ENCODE measurements around the gene KCNJ11. TPM values are rescaled to one million over a fixed set of nuclear protein-coding genes. Genes with fewer than 3 reads are reported as not detected.
A peak's percentile ranks its signal among the peaks of the same experiment; 100 is the strongest.

Gene KCNJ11
- total and polyA plus RNA-seq, 2 of the 13 experiments (the other 11 are each of a cell fraction or from before 2014, with no cell fraction given): 0.38 to 1.6 TPM

GRCh38 chr11:17351510-17352176 is 36.8 kb downstream of the KCNJ11 start, which contains the start of gene NCR3LG1 (continued):
- TF ChIP-seq FOXA1 (IDR thresholded peaks at IDR 0.05): no peak
- TF ChIP-seq FOXA1 (CRISPR knock-in tag; IDR thresholded peaks at IDR 0.05): no peak
- no peak for TF ChIP-seq ATM (IDR thresholded peaks at IDR 0.05; ENCODE audit: borderline replicate concordance)
- peak; percentile 62; the same call in 1 of the 2 replicates for TF ChIP-seq ATF7-NPFF (CRISPR knock-in tag; IDR thresholded peaks at IDR 0.05; ENCODE audit: low read depth)
- TF ChIP-seq DR1 (CRISPR knock-in tag; IDR thresholded peaks at IDR 0.05): peak; percentile 44; the same call in 1 of the 2 replicates
- TF ChIP-seq, protein P1, sequence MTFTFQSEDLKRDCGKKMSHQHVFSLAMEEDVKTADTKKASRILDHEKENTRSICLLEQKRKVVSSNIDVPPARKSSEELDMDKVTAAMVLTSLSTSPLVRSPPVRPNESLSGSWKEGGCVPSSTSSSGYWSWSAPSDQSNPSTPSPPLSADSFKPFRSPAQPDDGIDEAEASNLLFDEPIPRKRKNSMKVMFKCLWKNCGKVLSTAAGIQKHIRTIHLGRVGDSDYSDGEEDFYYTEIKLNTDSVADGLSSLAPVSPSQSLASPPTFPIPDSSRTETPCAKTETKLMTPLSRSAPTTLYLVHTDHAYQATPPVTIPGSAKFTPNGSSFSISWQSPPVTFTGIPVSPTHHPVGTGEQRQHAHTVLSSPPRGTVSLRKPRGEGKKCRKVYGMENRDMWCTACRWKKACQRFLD (CRISPR knock-in tag; IDR thresholded peaks at IDR 0.05; ENCODE audit: borderline replicate concordance): peak; percentile 64; the same call in 1 of the 2 replicates
- 0 out of 2 replicates have a peak, but pooled peaks have one; percentile 36 for TF ChIP-seq ZNF891 (CRISPR knock-in tag; IDR thresholded peaks at IDR 0.05)
- peak; percentile 61; the same call in 1 of the 2 replicates for TF ChIP-seq PHF21A (CRISPR knock-in tag; IDR thresholded peaks at IDR 0.05)
- peak; percentile 56; the same call in 1 of the 2 replicates for TF ChIP-seq ZNF263 (CRISPR knock-in tag; IDR thresholded peaks at IDR 0.05)
- peak; percentile 77; the same call in 1 of the 2 replicates for TF ChIP-seq KDM5B (CRISPR knock-in tag; IDR thresholded peaks at IDR 0.05; ENCODE audit: borderline replicate concordance)
- TF ChIP-seq ZNF615 (CRISPR knock-in tag; IDR thresholded peaks at IDR 0.05; ENCODE audit: borderline replicate concordance): no peak
- TF ChIP-seq, protein P2, sequence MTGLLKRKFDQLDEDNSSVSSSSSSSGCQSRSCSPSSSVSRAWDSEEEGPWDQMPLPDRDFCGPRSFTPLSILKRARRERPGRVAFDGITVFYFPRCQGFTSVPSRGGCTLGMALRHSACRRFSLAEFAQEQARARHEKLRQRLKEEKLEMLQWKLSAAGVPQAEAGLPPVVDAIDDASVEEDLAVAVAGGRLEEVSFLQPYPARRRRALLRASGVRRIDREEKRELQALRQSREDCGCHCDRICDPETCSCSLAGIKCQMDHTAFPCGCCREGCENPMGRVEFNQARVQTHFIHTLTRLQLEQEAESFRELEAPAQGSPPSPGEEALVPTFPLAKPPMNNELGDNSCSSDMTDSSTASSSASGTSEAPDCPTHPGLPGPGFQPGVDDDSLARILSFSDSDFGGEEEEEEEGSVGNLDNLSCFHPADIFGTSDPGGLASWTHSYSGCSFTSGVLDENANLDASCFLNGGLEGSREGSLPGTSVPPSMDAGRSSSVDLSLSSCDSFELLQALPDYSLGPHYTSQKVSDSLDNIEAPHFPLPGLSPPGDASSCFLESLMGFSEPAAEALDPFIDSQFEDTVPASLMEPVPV (CRISPR knock-in tag; IDR thresholded peaks at IDR 0.05): peak; percentile 55; the same call in 1 of the 2 replicates
- TF ChIP-seq, protein P3, sequence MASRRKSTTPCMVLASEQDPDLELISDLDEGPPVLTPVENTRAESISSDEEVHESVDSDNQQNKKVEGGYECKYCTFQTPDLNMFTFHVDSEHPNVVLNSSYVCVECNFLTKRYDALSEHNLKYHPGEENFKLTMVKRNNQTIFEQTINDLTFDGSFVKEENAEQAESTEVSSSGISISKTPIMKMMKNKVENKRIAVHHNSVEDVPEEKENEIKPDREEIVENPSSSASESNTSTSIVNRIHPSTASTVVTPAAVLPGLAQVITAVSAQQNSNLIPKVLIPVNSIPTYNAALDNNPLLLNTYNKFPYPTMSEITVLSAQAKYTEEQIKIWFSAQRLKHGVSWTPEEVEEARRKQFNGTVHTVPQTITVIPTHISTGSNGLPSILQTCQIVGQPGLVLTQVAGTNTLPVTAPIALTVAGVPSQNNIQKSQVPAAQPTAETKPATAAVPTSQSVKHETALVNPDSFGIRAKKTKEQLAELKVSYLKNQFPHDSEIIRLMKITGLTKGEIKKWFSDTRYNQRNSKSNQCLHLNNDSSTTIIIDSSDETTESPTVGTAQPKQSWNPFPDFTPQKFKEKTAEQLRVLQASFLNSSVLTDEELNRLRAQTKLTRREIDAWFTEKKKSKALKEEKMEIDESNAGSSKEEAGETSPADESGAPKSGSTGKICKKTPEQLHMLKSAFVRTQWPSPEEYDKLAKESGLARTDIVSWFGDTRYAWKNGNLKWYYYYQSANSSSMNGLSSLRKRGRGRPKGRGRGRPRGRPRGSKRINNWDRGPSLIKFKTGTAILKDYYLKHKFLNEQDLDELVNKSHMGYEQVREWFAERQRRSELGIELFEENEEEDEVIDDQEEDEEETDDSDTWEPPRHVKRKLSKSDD (CRISPR knock-in tag; IDR thresholded peaks at IDR 0.05; ENCODE audit: low read depth): peak; percentile 31; the same call in 1 of the 2 replicates
- TF ChIP-seq EED (CRISPR knock-in tag; IDR thresholded peaks at IDR 0.05): peak; percentile 67; the same call in 1 of the 2 replicates
- peak; percentile 47 for TF ChIP-seq PHF5A (CRISPR knock-in tag; IDR thresholded peaks at IDR 0.05; ENCODE audit: low read depth, unreplicated experiment)
- TF ChIP-seq BCL6 (CRISPR knock-in tag; IDR thresholded peaks at IDR 0.05): peak; percentile 61; the same call in 1 of the 2 replicates
- TF ChIP-seq, protein P4, sequence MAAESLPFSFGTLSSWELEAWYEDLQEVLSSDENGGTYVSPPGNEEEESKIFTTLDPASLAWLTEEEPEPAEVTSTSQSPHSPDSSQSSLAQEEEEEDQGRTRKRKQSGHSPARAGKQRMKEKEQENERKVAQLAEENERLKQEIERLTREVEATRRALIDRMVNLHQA (CRISPR knock-in tag; IDR thresholded peaks at IDR 0.05): no peak
